HG02943 (cell line): ENCODE data around the gene SYK.
"Not testable (repeated sequence)": the region's sequence is repeated elsewhere in the genome, so short reads cannot be mapped to it uniquely, and the experiment has no call there.

Experiments used
- ATAC-seq: cut with Tn5 transposase; IDR thresholded peaks from one replicate; pipeline ENCODE4 v1.9.1; 2021; ENCODE audit warnings: mild to moderate bottlenecking, low read depth, moderate library complexity; ENCODE audit not compliant: unreplicated experiment

The SYK gene

DNA sequence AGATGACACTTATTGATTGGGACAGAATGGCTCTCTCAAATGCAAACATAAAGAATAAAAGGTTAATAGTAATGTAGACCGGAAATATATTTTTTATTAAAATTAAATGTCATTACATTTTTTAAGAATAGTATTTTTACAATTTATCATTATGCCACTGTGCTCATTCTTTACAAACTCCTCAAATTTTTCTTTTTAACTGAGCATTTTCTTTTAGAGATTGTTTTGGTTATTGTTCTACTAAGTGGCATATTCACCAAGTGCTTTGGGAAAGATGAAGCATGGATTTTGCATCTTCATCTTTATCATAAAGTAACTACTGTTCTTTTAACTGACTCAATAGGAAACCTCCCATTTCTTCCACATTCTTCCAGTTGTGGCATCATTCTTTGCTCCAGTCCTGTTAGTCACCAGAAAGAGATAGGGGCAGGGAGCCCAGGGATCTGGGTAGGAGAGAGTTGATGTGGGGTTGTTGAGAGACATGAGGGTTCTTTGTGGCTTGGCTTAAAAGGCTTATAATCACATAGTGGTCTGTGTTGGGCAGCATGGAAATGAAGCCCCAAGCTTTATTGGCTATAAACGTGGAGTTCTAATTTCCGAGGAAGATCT lies 69.8 kb downstream of the SYK start:
- ATAC-seq, result no peak

DNA sequence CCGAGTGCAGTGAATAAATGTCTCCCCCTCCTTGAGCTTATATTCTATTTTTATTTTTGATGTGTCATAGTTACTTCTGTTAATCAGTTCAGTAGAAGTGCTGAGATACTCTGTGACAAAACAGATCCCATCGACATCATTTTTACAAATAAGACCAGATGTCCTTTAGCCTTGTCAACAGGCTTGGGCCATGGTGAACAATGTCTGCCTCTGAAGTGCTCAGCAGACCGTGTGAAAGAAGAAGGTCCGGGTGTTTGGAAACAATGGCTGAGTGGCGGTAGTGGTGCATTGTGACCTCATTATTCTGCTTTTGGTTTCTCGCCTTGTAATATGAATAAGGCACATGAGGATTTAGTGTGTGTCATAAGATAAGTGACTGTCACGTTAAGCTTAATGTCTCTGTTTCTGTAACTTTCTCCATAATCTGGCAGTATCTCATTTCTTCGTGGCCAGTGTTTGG lies 71.2 kb downstream of the SYK start:
- no peak for ATAC-seq

DNA sequence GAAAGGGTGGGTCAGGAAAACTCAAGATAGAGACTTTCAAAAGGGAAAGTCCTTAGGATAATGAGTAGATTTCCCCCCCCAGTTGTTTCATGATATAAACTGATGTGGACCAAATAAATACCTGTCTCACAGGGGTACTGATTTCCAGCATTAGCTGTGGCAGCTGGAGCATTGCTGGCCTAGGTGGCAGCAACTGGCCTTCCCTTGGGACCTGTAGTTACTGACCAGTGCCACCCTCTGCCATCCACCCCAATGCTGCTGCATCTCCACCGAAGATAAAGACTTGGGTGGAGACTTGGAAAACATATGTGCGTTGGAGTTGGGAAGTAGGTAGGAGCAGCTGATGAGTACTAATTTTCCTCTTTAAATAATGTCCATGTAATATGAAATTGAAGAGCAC lies 71.8 kb downstream of the SYK start:
- no peak for ATAC-seq

DNA sequence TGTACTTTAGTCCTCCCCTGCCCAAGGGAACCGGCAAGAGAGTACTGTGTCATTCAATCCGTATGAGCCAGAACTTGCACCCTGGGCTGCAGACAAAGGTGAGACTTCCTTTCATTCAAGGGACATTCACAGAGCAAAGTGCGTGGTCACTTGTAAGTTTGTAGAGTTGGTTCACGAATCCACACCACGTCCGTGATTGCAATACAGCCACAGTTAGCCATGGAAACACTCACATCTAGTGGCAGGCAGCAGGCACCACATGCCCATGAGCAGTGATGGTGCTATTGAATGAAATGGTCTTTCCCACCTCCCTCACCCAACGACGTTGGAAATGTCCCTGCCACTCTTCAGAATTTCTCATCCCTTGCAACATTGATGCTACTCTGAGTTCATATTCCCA lies 72.6 kb downstream of the SYK start:
- no peak for ATAC-seq

DNA sequence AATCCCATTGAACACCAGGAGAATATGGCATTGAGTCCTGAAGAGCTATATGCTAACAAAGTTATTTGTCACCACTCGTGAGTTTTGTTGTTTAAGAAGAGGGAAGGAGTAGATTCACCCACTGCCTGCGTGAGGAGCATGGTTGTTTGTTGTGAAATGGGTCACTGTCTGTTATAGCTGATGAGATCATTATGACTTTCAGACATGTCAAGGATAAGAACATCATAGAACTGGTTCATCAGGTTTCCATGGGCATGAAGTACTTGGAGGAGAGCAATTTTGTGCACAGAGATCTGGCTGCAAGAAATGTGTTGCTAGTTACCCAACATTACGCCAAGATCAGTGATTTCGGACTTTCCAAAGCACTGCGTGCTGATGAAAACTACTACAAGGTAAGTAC lies 76.9 kb downstream of the SYK start:
- ATAC-seq, result no peak

DNA sequence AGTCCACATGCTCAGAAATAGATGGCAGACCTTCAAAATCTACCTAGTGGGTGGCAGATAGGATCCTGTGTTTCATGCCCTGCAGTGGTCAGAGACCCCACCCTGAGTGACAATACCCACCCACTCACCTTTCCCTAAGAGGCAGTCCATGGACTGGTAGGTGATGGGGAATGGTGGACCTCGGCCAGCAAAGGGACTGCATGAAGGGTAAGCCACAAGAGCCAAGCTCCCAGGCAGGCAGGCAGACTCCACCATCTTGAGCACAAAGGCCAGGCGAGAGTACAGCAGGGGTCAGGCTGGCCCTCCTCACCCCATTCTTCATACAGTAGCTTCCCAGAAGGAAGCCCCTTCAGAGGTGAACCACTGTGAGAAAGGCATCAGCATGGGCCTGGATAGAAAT lies 78.4 kb downstream of the SYK start:
- ATAC-seq, result no peak

DNA sequence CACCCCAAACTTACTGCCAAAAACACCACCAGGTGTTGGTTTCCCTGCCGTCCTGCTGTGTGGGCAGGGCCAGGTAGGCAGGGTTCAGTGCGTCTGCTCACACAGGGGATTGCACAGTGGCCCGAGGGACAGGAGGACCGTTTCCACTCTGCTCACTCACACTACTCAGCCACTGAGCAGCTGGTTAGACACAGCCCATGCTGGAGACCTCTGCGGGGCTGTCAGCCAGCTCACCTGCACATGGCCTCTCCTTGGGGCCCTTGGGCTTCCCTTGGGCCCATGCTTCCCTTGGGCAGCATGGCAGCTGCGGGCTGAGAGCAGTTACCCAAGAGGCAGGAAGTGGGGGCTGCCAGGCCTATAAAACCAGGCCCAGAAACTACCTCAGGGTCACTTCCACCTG lies 79.0 kb downstream of the SYK start:
- ATAC-seq, result no peak

DNA sequence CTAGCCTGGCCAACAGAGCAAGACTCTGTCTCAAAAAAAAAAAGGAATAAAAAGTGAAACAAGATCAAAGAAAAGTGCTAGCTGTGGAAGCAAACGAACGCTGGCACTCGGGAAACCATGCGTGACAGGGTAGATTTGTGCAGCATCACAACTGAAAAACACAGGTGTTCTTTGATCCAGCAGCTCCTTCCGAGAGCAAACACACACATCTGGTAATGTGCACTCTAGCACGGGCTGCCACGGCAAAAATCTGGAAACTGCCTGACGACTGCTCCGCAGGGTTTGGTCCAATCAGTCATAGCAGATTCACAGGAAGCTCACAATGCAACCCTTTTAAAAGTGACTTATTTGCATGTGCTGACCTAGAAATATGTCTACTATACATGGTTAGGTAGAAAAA lies 80.0 kb downstream of the SYK start:
- no peak for ATAC-seq

DNA sequence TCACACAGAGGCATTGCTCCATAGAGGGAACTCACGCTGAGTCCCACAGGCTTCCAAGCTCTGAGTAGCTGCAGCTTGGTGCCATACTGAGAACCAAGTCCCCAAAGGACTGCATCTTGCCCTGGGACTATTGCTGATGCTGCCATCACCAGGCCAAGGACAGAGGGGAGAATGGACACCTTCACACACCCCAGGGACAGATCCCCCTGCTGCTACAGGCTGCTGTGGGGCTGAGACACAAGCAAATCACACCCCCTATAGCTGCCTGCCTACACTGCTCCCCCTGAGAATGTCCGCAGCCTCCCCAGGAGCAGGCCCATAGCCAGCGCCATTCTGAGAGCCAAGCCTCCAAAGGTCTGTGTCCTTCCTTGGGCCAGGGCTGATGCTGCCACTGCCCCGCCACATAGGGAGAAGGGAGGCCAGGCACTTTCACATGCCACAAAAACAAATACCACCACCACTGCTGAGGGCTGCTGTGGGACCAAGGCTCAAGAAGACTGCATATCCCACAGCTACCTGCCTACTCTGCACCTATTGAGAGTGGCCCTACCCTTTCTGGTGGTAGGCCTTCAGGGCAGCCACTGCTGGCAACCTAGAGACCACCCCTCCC lies 81.5 kb downstream of the SYK start:
- ATAC-seq, result no peak

DNA sequence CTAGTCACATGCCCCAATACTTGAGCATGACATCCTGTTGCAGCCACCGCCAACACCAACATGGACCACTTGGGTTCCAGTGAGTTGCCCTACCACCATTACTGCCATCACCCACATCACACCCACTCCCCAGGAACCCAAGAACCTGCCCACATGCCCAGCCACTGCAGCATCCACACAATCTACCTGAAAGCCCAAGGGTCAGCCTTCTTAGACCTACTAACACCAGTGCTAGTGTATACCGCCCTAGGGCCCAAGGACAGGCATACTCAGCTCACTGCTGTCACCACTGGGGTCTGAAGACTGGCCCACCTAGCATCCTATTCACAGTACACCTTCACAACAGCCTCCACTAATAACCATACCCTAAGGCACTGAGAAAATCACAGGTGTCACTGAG lies 82.0 kb downstream of the SYK start:
- no peak for ATAC-seq

DNA sequence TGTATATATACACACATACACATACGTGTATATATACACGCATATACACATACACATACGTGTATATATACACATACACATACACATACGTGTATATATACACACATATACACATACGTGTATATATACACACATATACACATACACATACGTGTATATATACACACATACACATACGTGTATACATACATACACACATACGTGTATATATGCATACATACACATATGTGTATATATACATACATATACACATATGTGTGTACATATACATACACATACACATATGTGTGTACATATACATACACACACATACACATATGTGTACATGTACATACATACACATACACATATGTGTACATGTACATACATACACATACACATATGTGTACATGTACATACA lies 82.6 kb downstream of the SYK start:
- no peak for ATAC-seq

DNA sequence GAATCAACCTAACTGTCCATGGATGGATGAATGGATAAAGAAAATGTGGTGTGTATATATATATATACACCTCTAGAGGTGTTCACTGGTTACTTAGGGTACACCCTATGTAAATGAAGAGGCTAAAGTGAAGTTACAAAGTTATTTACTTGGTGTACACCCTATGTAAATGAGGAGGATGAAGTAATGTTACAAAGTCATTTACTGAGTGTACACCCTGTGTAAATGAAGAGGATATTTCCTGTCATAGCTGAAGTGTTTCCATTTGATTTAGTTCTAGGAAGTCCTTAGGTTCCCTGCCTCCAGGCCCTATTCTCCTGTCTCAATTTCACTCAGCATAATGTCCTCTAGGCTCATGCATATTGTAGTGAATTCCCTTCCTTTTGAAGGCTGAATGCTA lies 85.2 kb downstream of the SYK start:
- ATAC-seq, result not testable (repeated sequence)

DNA sequence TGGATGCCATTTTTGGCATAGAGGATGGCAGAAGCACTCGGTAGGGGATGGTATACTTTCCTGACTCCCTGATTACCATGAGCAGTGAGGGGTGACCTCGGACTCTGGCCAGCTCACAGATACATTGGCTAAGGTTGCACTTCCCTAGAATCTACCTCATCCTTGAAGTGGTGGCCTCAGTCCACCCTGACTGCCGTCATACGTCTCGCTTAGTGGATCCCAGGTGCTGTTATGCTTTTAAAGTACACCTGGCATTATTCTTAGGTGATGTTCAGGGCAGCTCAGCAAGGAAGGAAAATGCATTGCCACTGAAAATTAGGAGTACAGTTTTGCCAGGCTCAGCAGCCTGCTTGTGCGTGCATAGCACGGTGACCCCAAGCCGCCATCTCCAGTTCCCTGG lies 87.3 kb downstream of the SYK start:
- ATAC-seq, result no peak

DNA sequence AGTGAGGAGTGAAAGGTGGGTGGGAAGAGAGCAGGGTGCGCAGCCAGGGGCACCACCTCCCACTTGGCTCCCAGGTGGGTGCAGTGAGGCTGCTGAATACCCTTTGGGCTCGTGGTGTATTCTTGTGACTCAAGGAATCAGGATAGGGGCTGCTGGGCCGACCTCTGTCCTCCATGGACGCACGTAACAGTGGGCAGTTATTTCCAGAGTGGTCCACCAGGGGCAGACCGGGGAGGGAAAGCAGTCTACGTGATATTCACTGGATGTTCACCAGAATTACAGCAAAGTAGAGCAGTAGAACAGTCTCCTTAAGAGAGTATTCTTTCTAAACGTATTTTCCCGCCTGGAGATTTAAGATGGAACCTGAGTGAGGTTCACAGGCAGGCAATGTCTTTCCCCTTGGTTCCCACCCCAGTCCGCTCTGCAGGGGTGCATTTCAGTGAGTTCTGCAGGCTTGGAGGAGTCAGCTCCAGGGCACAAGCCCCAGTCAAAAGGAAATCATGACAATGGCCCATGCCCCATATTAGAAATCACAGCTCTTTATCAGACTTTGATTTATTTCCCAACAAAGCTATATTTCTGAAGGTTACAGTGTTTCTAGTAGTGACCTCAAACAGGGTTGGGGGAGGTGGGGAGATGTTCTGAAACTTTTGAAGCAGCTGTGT lies 88.7 kb downstream of the SYK start:
- ATAC-seq, result no peak

DNA sequence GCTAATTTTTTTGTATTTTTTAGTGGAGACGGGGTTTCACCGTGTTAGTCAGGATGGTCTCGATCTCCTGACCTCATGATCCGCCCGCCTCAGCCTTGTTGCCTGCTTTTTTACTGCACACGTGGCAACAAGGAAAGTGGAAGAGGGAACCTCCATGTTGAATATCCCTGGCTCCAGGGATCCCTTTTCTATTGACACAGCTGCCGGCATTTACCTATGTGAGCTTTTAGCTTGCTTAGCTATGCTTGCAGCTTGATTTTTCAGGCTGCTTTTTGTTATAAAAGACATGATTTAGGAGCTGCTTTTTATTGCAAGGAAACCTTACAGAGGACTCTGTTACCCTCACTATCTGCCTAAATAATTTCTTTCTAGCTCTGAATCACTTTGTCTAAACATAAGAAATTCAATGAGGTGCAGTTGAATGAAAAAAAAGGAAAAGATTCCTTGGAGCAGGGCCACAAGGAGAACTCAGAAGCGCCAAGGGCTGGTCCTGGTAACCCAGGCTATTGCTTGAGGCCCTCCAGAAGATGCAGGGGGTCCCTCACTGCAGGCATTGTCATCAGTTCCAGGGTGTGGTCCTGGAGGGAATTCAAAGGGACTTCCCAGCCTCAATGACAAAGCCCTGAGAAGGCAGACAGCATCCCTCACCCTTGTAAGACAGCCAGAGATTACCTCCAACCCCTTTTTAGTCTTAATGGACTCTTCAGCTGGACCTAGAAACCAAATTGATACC lies 89.9 kb downstream of the SYK start:
- ATAC-seq, result no peak

DNA sequence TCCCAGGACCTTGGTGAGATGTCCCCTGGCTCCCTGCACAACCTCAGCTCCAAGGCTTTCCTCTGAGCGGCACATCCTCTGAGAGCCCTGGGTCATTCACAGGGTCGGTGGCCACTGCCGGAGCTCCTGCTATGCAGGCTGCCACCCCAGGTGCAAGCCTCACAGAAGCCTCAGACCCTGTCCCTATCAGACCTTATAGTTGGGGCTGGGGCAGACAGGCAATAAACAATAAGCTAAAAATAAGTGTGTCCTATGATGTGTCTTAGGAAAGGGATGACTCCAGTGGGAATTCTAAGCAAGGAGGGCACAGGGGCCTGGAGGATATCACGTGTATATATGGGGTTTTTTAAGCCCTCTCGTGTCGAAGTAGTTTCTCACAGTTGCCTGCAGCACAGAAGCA lies 91.3 kb downstream of the SYK start:
- ATAC-seq, result no peak

DNA sequence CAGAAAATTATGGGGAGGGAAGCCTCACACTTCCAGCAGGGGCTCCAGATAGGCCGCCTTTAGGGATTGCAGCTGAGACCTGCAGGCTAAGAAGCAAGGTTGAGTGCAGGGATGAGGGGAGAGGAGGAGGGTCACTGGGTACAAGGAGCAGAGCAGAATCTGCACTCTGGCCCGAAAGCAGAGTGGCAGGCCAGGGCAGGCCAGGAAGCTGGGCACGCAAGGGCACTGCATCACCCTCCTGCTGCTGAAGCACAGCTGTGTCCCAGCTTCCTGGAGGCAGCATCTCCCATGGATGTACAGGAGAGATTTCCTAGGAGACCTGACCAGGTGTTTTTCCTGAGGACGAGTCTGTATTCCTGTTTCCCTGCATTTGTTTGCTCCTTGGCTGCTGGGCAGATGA lies 92.1 kb downstream of the SYK start:
- ATAC-seq, result no peak

DNA sequence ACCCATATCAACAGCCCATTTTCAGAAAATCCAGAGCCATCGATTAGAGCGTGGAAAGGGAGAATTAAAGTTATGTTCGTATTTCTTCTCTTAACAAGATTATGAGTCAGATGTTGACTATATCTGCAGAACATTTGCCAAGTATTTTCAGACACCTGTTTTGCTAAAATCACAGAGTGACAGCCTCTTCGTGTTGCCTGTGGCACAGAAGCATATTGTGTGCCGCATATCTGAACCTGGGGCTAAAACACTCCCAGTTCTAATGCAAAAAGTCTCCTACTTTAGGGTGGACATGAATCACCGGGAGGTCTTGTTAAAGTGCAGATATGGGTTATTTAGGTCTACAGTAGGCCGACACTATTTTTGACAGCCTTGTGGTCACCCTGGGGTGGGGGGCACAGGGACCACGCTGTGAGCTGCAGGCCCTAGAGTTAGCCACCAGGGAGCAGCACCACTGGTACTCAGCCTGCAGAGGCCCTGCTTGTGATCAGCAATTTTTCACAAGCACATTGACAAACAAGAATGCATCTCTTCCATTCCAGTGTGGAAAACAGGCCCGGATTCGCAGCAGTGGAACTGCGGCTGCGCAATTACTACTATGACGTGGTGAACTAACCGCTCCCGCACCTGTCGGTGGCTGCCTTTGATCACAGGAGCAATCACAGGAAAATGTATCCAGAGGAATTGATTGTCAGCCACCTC lies 93.5 kb downstream of the SYK start:
- no peak for ATAC-seq

DNA sequence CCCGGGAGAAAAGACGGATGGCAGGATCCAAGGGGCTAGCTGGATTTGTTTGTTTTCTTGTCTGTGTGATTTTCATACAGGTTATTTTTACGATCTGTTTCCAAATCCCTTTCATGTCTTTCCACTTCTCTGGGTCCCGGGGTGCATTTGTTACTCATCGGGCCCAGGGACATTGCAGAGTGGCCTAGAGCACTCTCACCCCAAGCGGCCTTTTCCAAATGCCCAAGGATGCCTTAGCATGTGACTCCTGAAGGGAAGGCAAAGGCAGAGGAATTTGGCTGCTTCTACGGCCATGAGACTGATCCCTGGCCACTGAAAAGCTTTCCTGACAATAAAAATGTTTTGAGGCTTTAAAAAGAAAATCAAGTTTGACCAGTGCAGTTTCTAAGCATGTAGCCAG lies 94.2 kb downstream of the SYK start:
- ATAC-seq, result no peak

DNA sequence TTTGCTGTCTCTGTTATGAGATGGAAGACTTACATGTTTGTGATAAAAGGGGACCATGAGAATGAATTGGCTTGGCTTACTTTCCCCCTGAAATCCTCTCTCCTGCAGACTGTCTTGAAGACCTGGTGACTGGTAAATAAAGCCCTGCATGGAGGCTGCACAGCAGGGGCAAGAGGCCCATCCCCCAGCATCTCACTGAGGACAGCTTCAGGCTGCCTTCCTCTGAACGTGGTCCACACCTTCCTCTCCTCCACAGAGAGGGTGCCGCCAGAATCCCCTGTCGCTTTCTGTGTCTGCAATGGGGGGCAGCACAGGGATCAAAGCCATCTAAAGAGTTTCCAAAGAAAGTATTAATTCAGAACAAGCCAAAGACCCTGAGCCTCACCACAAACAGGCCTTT lies 94.6 kb downstream of the SYK start:
- no peak for ATAC-seq

DNA sequence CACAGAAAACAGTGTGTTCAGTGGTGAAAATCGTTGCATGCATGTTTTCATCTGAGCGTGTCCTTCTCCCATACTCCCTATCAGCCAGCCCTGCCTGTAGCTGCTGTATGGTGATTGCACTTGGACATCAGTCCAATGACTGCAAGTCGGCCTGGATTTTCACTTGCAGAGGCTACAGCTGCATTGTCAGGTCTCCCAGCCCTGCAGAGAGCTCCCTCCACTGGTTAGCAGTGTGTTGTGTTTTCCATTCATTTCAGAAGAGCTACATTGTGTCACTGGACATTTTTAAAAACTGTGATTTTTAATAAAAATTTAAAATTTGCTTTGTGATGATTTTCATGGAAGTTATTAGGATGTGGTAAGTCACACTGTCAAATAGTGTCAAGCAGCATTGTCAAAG lies 96.6 kb downstream of the SYK start:
- ATAC-seq, result no peak
